Astrocyte (in vitro differentiated cells and primary cell): ENCODE measurements around the gene ABI2.

Source experiments
- CTCF ChIP-seq: IDR thresholded peaks from 2 replicates; pipeline ENCODE4 v1.5.1; 2011; ENCODE audit warnings: low read depth, mild to moderate bottlenecking, inconsistent platforms, low read length, moderate library complexity; ENCODE audit not compliant: insufficient read depth
- EZH2 ChIP-seq: IDR thresholded peaks from 2 replicates; pipeline ENCODE4 v1.6.1; 2012; ENCODE audit warnings: mild to moderate bottlenecking, low read length, inconsistent platforms; ENCODE audit not compliant: insufficient read depth

- TF ChIP-seq CTCF (no peak), EZH2 (no peak)
These were observed 31.3 kb downstream of the ABI2 start for GRCh38 chr2:203359450-203359849.
